ENCODE measurements around the gene ERAP2. TPM values are rescaled to one million over a fixed set of nuclear protein-coding genes. Genes with fewer than 3 reads are reported as not detected.
"Not testable (repeated sequence)": the region's sequence is repeated elsewhere in the genome, so short reads cannot be mapped to it uniquely, and the experiment has no call there.

ERAP2 gene
- total RNA-seq, 4 donors from 2014 or later, result 7.1 to 39.1 (median 33.1) TPM

- intact Hi-C loops (cut with DNase I; ENCODE audit: low total_unique reads), result no loop called here
Observed at GRCh38 chr5:96874631-96875030, 1.7 kb upstream of the ERAP2 start.

GRCh38 chr5:96875791-96876291 lies 459 bp upstream of the ERAP2 start:
- TF ChIP-seq POLR2AphosphoS5 (IDR thresholded peaks at IDR 0.05) (no peak), POLR2A (IDR thresholded peaks at IDR 0.05) (no peak), EP300 (IDR thresholded peaks at IDR 0.05; ENCODE audit: low read depth) (no peak), CTCF (IDR thresholded peaks at IDR 0.05) (no peak)
- intact Hi-C loops (cut with DNase I; ENCODE audit: low total_unique reads) (no loop called here), in situ Hi-C loops (cut with MboI; ENCODE audit: low pct_ligation_motif_present in 1 of 4, low pct_unique_long_range_greater_than_20kb in 1 of 4, low sequenced_read_pairs in 3 of 4) (loop anchor here in 2 of 4 donors (10.0 kb wide), 1 partner anchor 289 kb away; no protein-coding TSS in a partner anchor)
- WGBS, 2 donors (ENCODE audit: low coverage in 1 of 2), result 8 to 10% methylated on average over 2 to 4 of the region's 4 CpGs
- Histone ChIP-seq H3K4me1 (peaks cover 9 to 39% (median 17%) of the 10 kb centered on the region in 4 donors), H3K4me3 (peak overlapping the region; percentile 49 to 80 (median 68)), H3K36me3 (no peaks in the 10 kb centered on the region), H3K27me3 (no peaks in the 10 kb centered on the region), H3K27ac (peak overlapping the region; percentile 78 to 88 (median 86)), H3K9me3 (no peaks in the 10 kb centered on the region)
- no peak for DNase-seq

More at GRCh38 chr5:96874631-96875030, 1.7 kb upstream of the ERAP2 start:
- DNase-seq, result no peak
- H3K4me1 ChIP-seq, result peaks cover 9 to 27% (median 15%) of the 10 kb centered on the region in 4 donors
- H3K36me3 ChIP-seq, result no peaks in the 10 kb centered on the region
- WGBS, 2 donors (ENCODE audit: low coverage in 1 of 2), result 93 to 96% methylated on average over 2 of the region's 2 CpGs
- no peaks in the 10 kb centered on the region for H3K9me3 ChIP-seq
- H3K27me3 ChIP-seq, result no peaks in the 10 kb centered on the region
- H3K27ac ChIP-seq, result no peak overlapping the region
- no peak overlapping the region for H3K4me3 ChIP-seq
- no peak for TF ChIP-seq POLR2A (IDR thresholded peaks at IDR 0.05)
- in situ Hi-C loops (cut with MboI; ENCODE audit: low pct_ligation_motif_present in 1 of 4, low pct_unique_long_range_greater_than_20kb in 1 of 4, low sequenced_read_pairs in 3 of 4), result loop anchor here (10.0 to 25.0 kb wide), 2 partner anchors 288 to 290 kb away; no protein-coding TSS in a partner anchor

- H3K4me1 ChIP-seq, result peaks cover 9 to 50% (median 21%) of the 10 kb centered on the region in 4 donors
- peak overlapping the region; percentile 49 to 80 (median 68) for H3K4me3 ChIP-seq
- H3K36me3 ChIP-seq; intact Hi-C loops (cut with DNase I; ENCODE audit: low total_unique reads); H3K9me3 ChIP-seq; H3K27me3 ChIP-seq: not testable (repeated sequence)
- in situ Hi-C loops (cut with MboI; ENCODE audit: low pct_ligation_motif_present in 1 of 4, low pct_unique_long_range_greater_than_20kb in 1 of 4, low sequenced_read_pairs in 3 of 4), result loop anchor here in 2 of 4 donors (10.0 kb wide), 1 partner anchor 288 kb away; no protein-coding TSS in a partner anchor
- DNase-seq, result peak; percentile 13
- H3K27ac ChIP-seq, result peak overlapping the region; percentile 78 to 88 (median 86)
- 8 to 16% methylated on average over 8 to 12 of the region's 12 CpGs for WGBS, 2 donors (ENCODE audit: low coverage in 1 of 2)
Observed at GRCh38 chr5:96876977-96877469, 723 bp downstream of the ERAP2 start.

- H3K27me3 ChIP-seq, result no peaks in the 10 kb centered on the region
- H3K36me3 ChIP-seq, result no peaks in the 10 kb centered on the region
- in situ Hi-C loops (cut with MboI; ENCODE audit: low pct_ligation_motif_present in 1 of 4, low pct_unique_long_range_greater_than_20kb in 1 of 4, low sequenced_read_pairs in 3 of 4), result loop anchor here in 2 of 4 donors (10.0 kb wide), 1 partner anchor 285 kb away; no protein-coding TSS in a partner anchor
- peaks cover 9 to 62% (median 22%) of the 10 kb centered on the region in 4 donors for H3K4me1 ChIP-seq
- peak overlapping the region in 2 of 4 donors; percentile 22 to 47 for H3K27ac ChIP-seq
- no peak for DNase-seq
- intact Hi-C loops (cut with DNase I; ENCODE audit: low total_unique reads), result no loop called here
- 77 to 94% methylated on average over 2 to 3 of the region's 3 CpGs for WGBS, 2 donors (ENCODE audit: low coverage in 1 of 2)
- no peaks in the 10 kb centered on the region for H3K9me3 ChIP-seq
- TF ChIP-seq POLR2AphosphoS5 (IDR thresholded peaks at IDR 0.05) (no peak), EP300 (IDR thresholded peaks at IDR 0.05; ENCODE audit: low read depth) (no peak), POLR2A (IDR thresholded peaks at IDR 0.05) (no peak), CTCF (IDR thresholded peaks at IDR 0.05) (no peak)
- no peak overlapping the region for H3K4me3 ChIP-seq
Observed at GRCh38 chr5:96879665-96880064, 3.4 kb downstream of the ERAP2 start.

- in situ Hi-C loops (cut with MboI; ENCODE audit: low pct_ligation_motif_present in 1 of 4, low pct_unique_long_range_greater_than_20kb in 1 of 4, low sequenced_read_pairs in 3 of 4) (no loop called here), intact Hi-C loops (cut with DNase I; ENCODE audit: low total_unique reads) (no loop called here)
- peak overlapping the region in 3 of 4 donors; percentile 23 to 47 (median 27) for H3K27ac ChIP-seq
- H3K9me3 ChIP-seq, result no peaks in the 10 kb centered on the region
- no peaks in the 10 kb centered on the region for H3K36me3 ChIP-seq
- WGBS, 2 donors (ENCODE audit: low coverage in 1 of 2), result 75 to 86% methylated on average over 4 of the region's 4 CpGs
- no peak overlapping the region for H3K4me3 ChIP-seq
- no peaks in the 10 kb centered on the region for H3K27me3 ChIP-seq
- peak in 2 of 3 donors; percentile 13 to 44 for TF ChIP-seq POLR2AphosphoS5 (IDR thresholded peaks at IDR 0.05)
- TF ChIP-seq EP300 (IDR thresholded peaks at IDR 0.05; ENCODE audit: low read depth), result no peak
- no peak for TF ChIP-seq POLR2A (IDR thresholded peaks at IDR 0.05)
- peaks cover 9 to 59% (median 20%) of the 10 kb centered on the region in 4 donors for H3K4me1 ChIP-seq
- no peak for DNase-seq
Observed at GRCh38 chr5:96880444-96881164, 4.3 kb downstream of the ERAP2 start.

Data from transverse colon (tissue), 4 donors.